Large intestine (tissue), 1 donor: ENCODE measurements around the gene CD2. TPM values are rescaled to one million over a fixed set of nuclear protein-coding genes. Genes with fewer than 3 reads are reported as not detected.

Experiments used
- polyA plus RNA-seq: library from polyadenylated mRNA; unstranded; fragments of 120-200 nt; gene quantifications from one replicate; pipeline ENCODE4 v1.2.1, GENCODE V29; 2013

Gene CD2
- polyA plus RNA-seq, 1 donor: 2.0 TPM

Other genes with a start within 250 kb of the CD2 start
- gene CD58, start 183.4 kb upstream of the CD2 start, polyA plus RNA-seq: 28.6 TPM
- gene IGSF3, start 86.7 kb upstream of the CD2 start, polyA plus RNA-seq: 36.1 TPM
- 37.9 TPM for gene PTGFRN, start 155.5 kb downstream of the CD2 start, polyA plus RNA-seq
- 4.6 TPM for gene CD101, start 247.3 kb downstream of the CD2 start, polyA plus RNA-seq